H9 (cell line): ENCODE data around the gene UNC13C. TPM values are rescaled to one million over a fixed set of nuclear protein-coding genes. Genes with fewer than 3 reads are reported as not detected.

Experiments used
- DNase-seq: peaks from one replicate; pipeline ENCODE4 v3.0.0-alpha.2; 2017
- H2AFZ ChIP-seq: one replicate; pipeline ENCODE4 v1.6.1; 2013; ENCODE audit warnings: mild to moderate bottlenecking, low read length, control low read depth, moderate library complexity
- H2AK5ac ChIP-seq: 2 replicates; pipeline ENCODE4 v1.6.1; 2013; ENCODE audit warnings: low read length, control low read depth, mixed read lengths; ENCODE audit not compliant: insufficient read length
- H2BK120ac ChIP-seq: one replicate; pipeline ENCODE4 v1.6.1; 2013; ENCODE audit warnings: low read depth, mild to moderate bottlenecking, low read length, control low read depth, inconsistent platforms; ENCODE audit not compliant: poor library complexity, severe bottlenecking
- H2BK12ac ChIP-seq: 2 replicates; pipeline ENCODE4 v1.6.1; 2013; ENCODE audit warnings: low read length, control low read depth, mixed read lengths, low read depth; ENCODE audit not compliant: insufficient read length
- H2BK15ac ChIP-seq: 2 replicates; pipeline ENCODE4 v1.6.1; 2013; ENCODE audit warnings: low read depth, low read length, control low read depth
- H2BK20ac ChIP-seq: one replicate; pipeline ENCODE4 v1.6.1; 2013; ENCODE audit warnings: low read depth, mild to moderate bottlenecking, low read length, control low read depth, inconsistent platforms; ENCODE audit not compliant: poor library complexity, severe bottlenecking
- H2BK5ac ChIP-seq: 2 replicates; pipeline ENCODE4 v1.6.1; 2013; ENCODE audit warnings: low read length, control low read depth, mixed read lengths; ENCODE audit not compliant: insufficient read length
- H3K14ac ChIP-seq: 2 replicates; pipeline ENCODE4 v1.6.1; 2013; ENCODE audit warnings: low read length, control low read depth; ENCODE audit not compliant: insufficient read depth
- H3K18ac ChIP-seq: 2 replicates; pipeline ENCODE4 v1.6.1; 2013; ENCODE audit warnings: low read depth, mild to moderate bottlenecking, mixed read lengths, low read length, control low read depth; ENCODE audit not compliant: insufficient read length
- H3K23ac ChIP-seq: 2 replicates; pipeline ENCODE4 v1.6.1; 2013; ENCODE audit warnings: low read length, control low read depth, mixed read lengths, low read depth; ENCODE audit not compliant: insufficient read length
- H3K23me2 ChIP-seq: 2 replicates; pipeline ENCODE4 v1.6.1; 2013; ENCODE audit warnings: low read depth, mild to moderate bottlenecking, mixed read lengths, low read length, control low read depth; ENCODE audit not compliant: insufficient read length, poor library complexity, severe bottlenecking
- H3K27ac ChIP-seq: 2 replicates; pipeline ENCODE4 v1.5.1; 2013; ENCODE audit warnings: low read length, control low read depth, mixed read lengths, low read depth; ENCODE audit not compliant: insufficient read length
- H3K27me3 ChIP-seq: 2 replicates; pipeline ENCODE4 v1.6.1; 2013; ENCODE audit warnings: low read length, control low read depth, inconsistent platforms; ENCODE audit not compliant: insufficient read depth
- H3K4ac ChIP-seq: 2 replicates; pipeline ENCODE4 v1.6.1; 2013; ENCODE audit warnings: low read depth, mild to moderate bottlenecking, control low read depth, inconsistent platforms, low read length, moderate library complexity
- H3K4me1 ChIP-seq: 2 replicates; pipeline ENCODE4 v1.6.1; 2013; ENCODE audit warnings: low read length, control low read depth, inconsistent platforms; ENCODE audit not compliant: insufficient read depth
- H3K4me2 ChIP-seq: 2 replicates; pipeline ENCODE4 v1.6.1; 2013; ENCODE audit warnings: low read length, control low read depth, mixed read lengths; ENCODE audit not compliant: insufficient read length, insufficient read depth
- H3K56ac ChIP-seq: 2 replicates; pipeline ENCODE4 v1.6.1; 2013; ENCODE audit warnings: low read depth, mild to moderate bottlenecking, mixed read lengths, low read length, control low read depth; ENCODE audit not compliant: insufficient read length
- H3K79me1 ChIP-seq: 2 replicates; pipeline ENCODE4 v1.6.1; 2013; ENCODE audit warnings: low read depth, mild to moderate bottlenecking, moderate library complexity, low read length, control low read depth, inconsistent platforms; ENCODE audit not compliant: insufficient read depth, poor library complexity, severe bottlenecking
- H3K79me2 ChIP-seq: 2 replicates; pipeline ENCODE4 v1.6.1; 2013; ENCODE audit warnings: low read length, control low read depth, inconsistent platforms; ENCODE audit not compliant: insufficient read depth
- H3K9ac ChIP-seq: 2 replicates; pipeline ENCODE4 v1.6.1; 2013; ENCODE audit warnings: low read length, control low read depth, mixed read lengths; ENCODE audit not compliant: insufficient read length; ENCODE audit errors: extremely low read depth
- H3K9me3 ChIP-seq: one replicate; pipeline ENCODE4 v1.6.1; 2013; ENCODE audit warnings: low read depth, low read length, inconsistent platforms; ENCODE audit not compliant: control insufficient read depth
- H3T11ph ChIP-seq: one replicate; pipeline ENCODE4 v1.6.1; 2013; ENCODE audit warnings: mild to moderate bottlenecking, low read length, control low read depth, inconsistent platforms
- H4K20me1 ChIP-seq: one replicate; pipeline ENCODE4 v1.6.1; 2013; ENCODE audit not compliant: control insufficient read depth, insufficient read length, insufficient read depth
- H4K5ac ChIP-seq: 2 replicates; pipeline ENCODE4 v1.6.1; 2013; ENCODE audit warnings: low read depth, mild to moderate bottlenecking, mixed read lengths, low read length, control low read depth; ENCODE audit not compliant: insufficient read length
- H4K8ac ChIP-seq: replicated peaks from 2 replicates; pipeline ENCODE4 v1.6.1; 2013; ENCODE audit warnings: low read length, control low read depth, mixed read lengths, low read depth; ENCODE audit not compliant: insufficient read length
- H4K91ac ChIP-seq: 2 replicates; pipeline ENCODE4 v1.6.1; 2013; ENCODE audit warnings: low read depth, mild to moderate bottlenecking, moderate library complexity, mixed read lengths, low read length, control low read depth; ENCODE audit not compliant: insufficient read length
- H3K27ac Mint-ChIP-seq, 3 experiments: 2 replicates in 2 of 3; 3 replicates in 1 of 3; pipeline ENCODE4 v1.8.0; 2020 to 2021; ENCODE audit warnings: mixed read lengths in 3 of 3, mild to moderate bottlenecking in 1 of 3, moderate library complexity in 1 of 3
- H3K27me3 Mint-ChIP-seq: 2 replicates; pipeline ENCODE4 v1.8.0; 2021; ENCODE audit warnings: low read depth, mild to moderate bottlenecking, moderate library complexity, mixed read lengths
- H3K36me3 Mint-ChIP-seq, 3 experiments: 2 replicates in 2 of 3; 3 replicates in 1 of 3; pipeline ENCODE4 v1.8.0; 2020 to 2021; ENCODE audit warnings: low read depth in 3 of 3, mixed read lengths in 3 of 3; ENCODE audit not compliant: insufficient read depth in 1 of 3
- H3K4me1 Mint-ChIP-seq, 2 experiments: 2 replicates each; pipeline ENCODE4 v1.8.0; 2020; ENCODE audit warnings: mixed read lengths in 2 of 2
- H3K4me3 Mint-ChIP-seq, 2 experiments: 2 replicates in 1 of 2; 3 replicates in 1 of 2; pipeline ENCODE4 v1.8.0; 2020 to 2021; ENCODE audit warnings: mild to moderate bottlenecking in 2 of 2, mixed read lengths in 2 of 2, moderate library complexity in 1 of 2
- H3K9me3 Mint-ChIP-seq, 2 experiments: 2 replicates in 1 of 2; 3 replicates in 1 of 2; pipeline ENCODE4 v1.8.0; 2020; ENCODE audit warnings: mild to moderate bottlenecking in 2 of 2, mixed read lengths in 2 of 2, moderate library complexity in 1 of 2
- WGBS: extraction: QIAGEN DNeasy Blood & Tissue Kit; methylation state at CpG from one replicate; pipeline ENCODE4 v1.1.7; 2013; ENCODE audit warnings: missing lambda C conversion rate, low lambda C conversion rate, mixed read lengths; ENCODE audit not compliant: insufficient read length; ENCODE audit errors: extremely low coverage; 5-methylcytosine and 5-hydroxymethylcytosine counted together
- total RNA-seq: library from RNA; stranded (reverse); gene quantifications from 2 replicates; pipeline ENCODE4 v1.2.1, GENCODE V29; 2021
- TF ChIP-seq, protein P1 (sequence below): fragments of 200-600 bp; sonication (generic); conservative IDR thresholded peaks from 3 replicates; pipeline ENCODE4 v1.8.0; 2021; ENCODE audit warnings: antibody characterized with exemption, mild to moderate bottlenecking

Gene UNC13C
- total RNA-seq, 1 experiment from 2014 or later: 0.02 TPM

- H4K8ac ChIP-seq: no peak overlapping the region
- Mint-ChIP-seq H3K27me3 (no peaks in the 10 kb centered on the region), H3K4me3 (no peak overlapping the region), H3K9me3 (peaks cover 0 to 4% of the 10 kb centered on the region in 2 experiments; a peak in 3 of 5 replicates), H3K36me3 (no peaks in the 10 kb centered on the region), H3K27ac (no peak overlapping the region), H3K4me1 (peaks cover 10 to 16% of the 10 kb centered on the region in 2 experiments)
- H3K27ac ChIP-seq: no peak overlapping the region
- no peak overlapping the region for H3K23ac ChIP-seq
- H3K14ac ChIP-seq: no peak overlapping the region
- H3K4ac ChIP-seq: no peak overlapping the region
- no peak overlapping the region for H2BK15ac ChIP-seq
- H2AK5ac ChIP-seq: no peak overlapping the region
- DNase-seq: no peak
- H3K4me2 ChIP-seq: no peak overlapping the region
- H3K4me1 ChIP-seq: no peaks in the 10 kb centered on the region; the same call in 1 of the 2 replicates
- H3K18ac ChIP-seq: no peak overlapping the region
- no peak overlapping the region for H2AFZ ChIP-seq
- no peak overlapping the region for H4K5ac ChIP-seq
- no peak overlapping the region for H2BK20ac ChIP-seq
- H2BK12ac ChIP-seq: no peak overlapping the region
- H3K9me3 ChIP-seq: no peaks in the 10 kb centered on the region
- H3K56ac ChIP-seq: no peak overlapping the region
- no CpG with 5 or more reads among the region's 4 CpGs for WGBS
- H3K27me3 ChIP-seq: no peaks in the 10 kb centered on the region
- no peaks in the 10 kb centered on the region for H3K79me2 ChIP-seq
- H4K20me1 ChIP-seq: no peaks in the 10 kb centered on the region
- H3K9ac ChIP-seq: no peak overlapping the region
- H4K91ac ChIP-seq: no peak overlapping the region
- H3K79me1 ChIP-seq: no peaks in the 10 kb centered on the region
- H2BK120ac ChIP-seq: no peak overlapping the region
- no peak overlapping the region for H3T11ph ChIP-seq
- no peaks in the 10 kb centered on the region for H3K23me2 ChIP-seq
- no peak overlapping the region for H2BK5ac ChIP-seq
- TF ChIP-seq, protein P1, sequence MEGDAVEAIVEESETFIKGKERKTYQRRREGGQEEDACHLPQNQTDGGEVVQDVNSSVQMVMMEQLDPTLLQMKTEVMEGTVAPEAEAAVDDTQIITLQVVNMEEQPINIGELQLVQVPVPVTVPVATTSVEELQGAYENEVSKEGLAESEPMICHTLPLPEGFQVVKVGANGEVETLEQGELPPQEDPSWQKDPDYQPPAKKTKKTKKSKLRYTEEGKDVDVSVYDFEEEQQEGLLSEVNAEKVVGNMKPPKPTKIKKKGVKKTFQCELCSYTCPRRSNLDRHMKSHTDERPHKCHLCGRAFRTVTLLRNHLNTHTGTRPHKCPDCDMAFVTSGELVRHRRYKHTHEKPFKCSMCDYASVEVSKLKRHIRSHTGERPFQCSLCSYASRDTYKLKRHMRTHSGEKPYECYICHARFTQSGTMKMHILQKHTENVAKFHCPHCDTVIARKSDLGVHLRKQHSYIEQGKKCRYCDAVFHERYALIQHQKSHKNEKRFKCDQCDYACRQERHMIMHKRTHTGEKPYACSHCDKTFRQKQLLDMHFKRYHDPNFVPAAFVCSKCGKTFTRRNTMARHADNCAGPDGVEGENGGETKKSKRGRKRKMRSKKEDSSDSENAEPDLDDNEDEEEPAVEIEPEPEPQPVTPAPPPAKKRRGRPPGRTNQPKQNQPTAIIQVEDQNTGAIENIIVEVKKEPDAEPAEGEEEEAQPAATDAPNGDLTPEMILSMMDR: no peak
Observed at GRCh38 chr15:54032066-54032465, 53.8 kb downstream of the UNC13C start.
